GM12873 (cell line): ENCODE data around the gene BAIAP3.

Source experiments
- CTCF ChIP-seq: IDR thresholded peaks from 2 replicates; pipeline ENCODE4 v1.5.1; 2012; ENCODE audit warnings: low read depth, mild to moderate bottlenecking, moderate library complexity, low read length, control low read depth; ENCODE audit not compliant: insufficient read depth; ENCODE audit errors: missing control alignments

Gene BAIAP3

GRCh38 chr16:1350691-1351090 is 17.2 kb downstream of the BAIAP3 start:
- no peak for TF ChIP-seq CTCF

- no peak for TF ChIP-seq CTCF
Observed at GRCh38 chr16:1351215-1351581, 17.8 kb downstream of the BAIAP3 start.

GRCh38 chr16:1351582-1352362 is 18.3 kb downstream of the BAIAP3 start, which contains the start of the genes GNPTG and TSR3:
GNPTG (plus strand) TSS chr16:1351931; CDS start chr16:1351966, 35 bp downstream.
TSR3 (minus strand) TSS chr16:1351878; CDS start chr16:1351804, 74 bp downstream.
- no peak for TF ChIP-seq CTCF

- TF ChIP-seq CTCF, result no peak
Observed at GRCh38 chr16:1354815-1355540, 21.5 kb downstream of the BAIAP3 start.

- no peak for TF ChIP-seq CTCF
Observed at GRCh38 chr16:1355591-1355990, 22.1 kb downstream of the BAIAP3 start.

GRCh38 chr16:1356061-1356900 is 22.8 kb downstream of the BAIAP3 start:
- no peak for TF ChIP-seq CTCF

- TF ChIP-seq CTCF, result no peak
Observed at GRCh38 chr16:1357906-1358566, 24.6 kb downstream of the BAIAP3 start.
